RKO (cell line): ENCODE results near the gene NANOS3.
A peak's percentile ranks its signal among the peaks of the same experiment; 100 is the strongest.
"Not testable (repeated sequence)": the region's sequence is repeated elsewhere in the genome, so short reads cannot be mapped to it uniquely, and the experiment has no call there.

Experiments
- DNase-seq: peaks from one replicate; pipeline ENCODE4 v3.0.0-alpha.2; 2016; ENCODE audit warnings: low spot score

NANOS3 gene

GRCh38 chr19:13920940-13921747 lies 44.2 kb downstream of the NANOS3 start:
- DNase-seq: peak; percentile 77

GRCh38 chr19:13922118-13922517 lies 45.2 kb downstream of the NANOS3 start:
- not testable (repeated sequence) for DNase-seq

- DNase-seq: no peak
Observed at GRCh38 chr19:13923194-13923987, 46.5 kb downstream of the NANOS3 start.

GRCh38 chr19:13926010-13926409 lies 49.1 kb downstream of the NANOS3 start:
- no peak for DNase-seq

- no peak for DNase-seq
Observed at GRCh38 chr19:13926715-13927114, 49.8 kb downstream of the NANOS3 start.

- no peak for DNase-seq
Observed at GRCh38 chr19:13929340-13929739, 52.4 kb downstream of the NANOS3 start.

GRCh38 chr19:13929956-13930355 lies 53.0 kb downstream of the NANOS3 start:
- no peak for DNase-seq
